Muscle layer of colon (tissue), 2 donors: ENCODE data around the gene ZIC4.

Source experiments
- H3K27ac ChIP-seq: one replicate; pipeline ENCODE4 v1.7.0; 2013; ENCODE audit warnings: low read depth, mild to moderate bottlenecking, low read length, moderate library complexity
- H3K27me3 ChIP-seq, 2 donors: one replicate each; pipeline ENCODE4 v1.7.0; 2013; ENCODE audit warnings: low read length in 2 of 2, mild to moderate bottlenecking in 2 of 2; ENCODE audit not compliant: insufficient read depth in 2 of 2, control insufficient read depth in 1 of 2
- H3K36me3 ChIP-seq: one replicate; pipeline ENCODE4 v1.7.0; 2013; ENCODE audit warnings: mild to moderate bottlenecking, low read length; ENCODE audit not compliant: insufficient read depth
- H3K4me1 ChIP-seq: one replicate; pipeline ENCODE4 v1.7.0; 2013; ENCODE audit warnings: mild to moderate bottlenecking, low read length; ENCODE audit not compliant: insufficient read depth
- H3K4me3 ChIP-seq, 2 donors: one replicate each; pipeline ENCODE4 v1.7.0; 2013; ENCODE audit warnings: low read length in 2 of 2, low read depth in 1 of 2, mild to moderate bottlenecking in 1 of 2, moderate library complexity in 1 of 2
- H3K9ac ChIP-seq: one replicate; pipeline ENCODE4 v1.7.0; 2013; ENCODE audit warnings: low read length
- H3K9me3 ChIP-seq: one replicate; pipeline ENCODE4 v1.7.0; 2013; ENCODE audit warnings: mild to moderate bottlenecking, low read length
- donor health status: abdominal sarcoma.
- donor health status: Adenocarcinoma of cecum.

Gene ZIC4

GRCh38 chr3:147423537-147423797, 17.1 kb upstream of the ZIC4 start:
- no peak overlapping the region for H3K9ac ChIP-seq
- no peak overlapping the region for H3K27ac ChIP-seq
- peaks cover 12% of the 10 kb centered on the region for H3K9me3 ChIP-seq
- H3K27me3 ChIP-seq = peaks cover 71 to 74% of the 10 kb centered on the region in 2 donors
- H3K4me3 ChIP-seq = no peak overlapping the region
- peaks cover 37% of the 10 kb centered on the region for H3K4me1 ChIP-seq
- H3K36me3 ChIP-seq = no peaks in the 10 kb centered on the region

- H3K4me1 ChIP-seq = peaks cover 37% of the 10 kb centered on the region
- H3K9ac ChIP-seq = no peak overlapping the region
- H3K9me3 ChIP-seq = peaks cover 13% of the 10 kb centered on the region
- H3K36me3 ChIP-seq = no peaks in the 10 kb centered on the region
- H3K27me3 ChIP-seq = peaks cover 77 to 80% of the 10 kb centered on the region in 2 donors
- no peak overlapping the region for H3K4me3 ChIP-seq
- H3K27ac ChIP-seq = no peak overlapping the region
These were observed 16.5 kb upstream of the ZIC4 start for GRCh38 chr3:147422601-147423536.

- no peak overlapping the region for H3K27ac ChIP-seq
- no peaks in the 10 kb centered on the region for H3K36me3 ChIP-seq
- peaks cover 13% of the 10 kb centered on the region for H3K9me3 ChIP-seq
- H3K9ac ChIP-seq = no peak overlapping the region
- no peak overlapping the region for H3K4me3 ChIP-seq
- peaks cover 84 to 86% of the 10 kb centered on the region in 2 donors for H3K27me3 ChIP-seq
- H3K4me1 ChIP-seq = peaks cover 37% of the 10 kb centered on the region
These were observed 15.9 kb upstream of the ZIC4 start for GRCh38 chr3:147422196-147422595.

- peaks cover 13% of the 10 kb centered on the region for H3K9me3 ChIP-seq
- H3K27me3 ChIP-seq = peaks cover 88 to 92% of the 10 kb centered on the region in 2 donors
- H3K4me1 ChIP-seq = peaks cover 37% of the 10 kb centered on the region
- H3K4me3 ChIP-seq = no peak overlapping the region
- H3K36me3 ChIP-seq = no peaks in the 10 kb centered on the region
- H3K27ac ChIP-seq = no peak overlapping the region
- no peak overlapping the region for H3K9ac ChIP-seq
These were observed 15.0 kb upstream of the ZIC4 start for GRCh38 chr3:147421184-147421912.

- H3K4me3 ChIP-seq = no peak overlapping the region
- peaks cover 13% of the 10 kb centered on the region for H3K9me3 ChIP-seq
- no peak overlapping the region for H3K27ac ChIP-seq
- peaks cover 37% of the 10 kb centered on the region for H3K4me1 ChIP-seq
- H3K27me3 ChIP-seq = peaks cover 93 to 98% of the 10 kb centered on the region in 2 donors
- H3K36me3 ChIP-seq = no peaks in the 10 kb centered on the region
- H3K9ac ChIP-seq = no peak overlapping the region
These were observed 14.2 kb upstream of the ZIC4 start for GRCh38 chr3:147420353-147421183.

GRCh38 chr3:147419781-147420224, 13.5 kb upstream of the ZIC4 start:
- Histone ChIP-seq H3K36me3 (no peaks in the 10 kb centered on the region), H3K9ac (no peak overlapping the region), H3K4me3 (no peak overlapping the region), H3K9me3 (peaks cover 18% of the 10 kb centered on the region), H3K27ac (no peak overlapping the region), H3K4me1 (peaks cover 37% of the 10 kb centered on the region), H3K27me3 (peaks cover 94 to 97% of the 10 kb centered on the region in 2 donors)

DNA sequence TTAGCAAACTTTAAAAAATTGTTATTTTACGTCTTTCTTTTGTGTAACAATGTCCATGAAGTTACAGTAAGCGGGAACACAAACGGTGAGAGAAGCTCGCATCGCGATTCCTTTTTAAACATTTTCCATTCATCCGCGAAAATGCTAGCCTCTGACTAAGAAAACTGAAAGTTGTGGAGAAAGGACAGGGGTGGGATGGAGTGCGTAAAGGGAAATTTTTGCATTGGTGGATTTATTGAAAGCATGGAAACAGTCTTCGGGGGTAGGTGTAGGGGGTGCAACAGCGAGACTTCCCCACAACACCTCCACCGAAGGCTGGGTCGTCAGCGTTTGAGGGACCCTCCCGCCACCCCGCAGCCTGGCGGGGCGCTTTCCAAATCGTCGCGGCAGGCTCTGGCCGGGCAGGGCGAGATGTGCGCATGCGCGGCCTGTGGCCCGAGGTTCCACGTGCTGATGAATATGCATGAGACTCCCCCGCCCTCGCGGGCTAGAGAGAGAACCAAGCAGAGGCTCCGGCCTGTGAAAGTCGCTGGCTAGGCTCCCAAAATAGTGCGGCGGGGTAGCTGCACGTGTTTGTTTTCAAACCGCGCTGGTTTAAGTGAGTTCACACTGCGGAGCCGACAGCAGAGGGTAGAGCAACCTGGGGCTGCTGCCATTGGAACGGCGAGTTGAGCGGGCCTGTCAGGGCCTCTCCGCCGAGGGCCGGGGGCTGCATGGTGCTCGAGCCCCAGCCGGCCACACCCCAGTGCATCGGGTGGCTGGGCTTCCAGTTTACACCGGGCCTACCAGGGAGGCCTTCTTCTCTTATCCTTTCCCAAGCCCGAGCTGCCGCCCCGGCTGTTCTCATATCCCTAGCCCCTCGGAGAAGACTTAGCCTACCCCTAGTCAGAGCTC, 12.7 kb upstream of the ZIC4 start:
- Histone ChIP-seq H3K27ac (no peak overlapping the region), H3K36me3 (no peaks in the 10 kb centered on the region), H3K27me3 (peaks cover 94 to 97% of the 10 kb centered on the region in 2 donors), H3K9me3 (peaks cover 16% of the 10 kb centered on the region), H3K9ac (no peak overlapping the region), H3K4me1 (peaks cover 37% of the 10 kb centered on the region), H3K4me3 (peak overlapping the region; percentile 16 to 29)

DNA sequence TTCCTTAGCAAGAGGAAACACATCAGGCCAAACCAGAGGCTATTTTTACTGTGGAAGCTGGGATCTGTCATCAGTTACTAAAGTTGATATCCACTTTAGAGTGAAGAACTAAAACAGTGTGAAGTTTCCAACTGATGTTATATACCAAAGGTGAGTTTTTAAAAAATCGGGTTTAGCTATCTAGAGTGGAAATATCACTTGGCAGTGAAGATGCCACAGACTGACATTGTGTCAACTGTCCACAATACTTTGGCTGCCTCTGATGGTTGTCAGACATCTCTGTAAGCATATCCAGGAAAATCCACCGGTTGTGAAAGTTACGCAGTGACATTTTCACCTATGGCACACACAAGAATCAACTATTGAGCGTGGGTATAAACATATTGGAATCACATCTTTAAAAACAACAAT, 12.0 kb upstream of the ZIC4 start:
- Histone ChIP-seq H3K27me3 (peaks cover 92 to 95% of the 10 kb centered on the region in 2 donors), H3K9ac (no peak overlapping the region), H3K27ac (no peak overlapping the region), H3K4me1 (peaks cover 37% of the 10 kb centered on the region), H3K9me3 (peaks cover 11% of the 10 kb centered on the region), H3K4me3 (peak overlapping the region in 1 of 2 donors; percentile 29), H3K36me3 (no peaks in the 10 kb centered on the region)

- no peaks in the 10 kb centered on the region for H3K36me3 ChIP-seq
- H3K4me3 ChIP-seq = no peak overlapping the region
- peaks cover 9% of the 10 kb centered on the region for H3K9me3 ChIP-seq
- H3K4me1 ChIP-seq = peaks cover 35% of the 10 kb centered on the region
- H3K27ac ChIP-seq = no peak overlapping the region
- H3K9ac ChIP-seq = no peak overlapping the region
- H3K27me3 ChIP-seq = peaks cover 92 to 95% of the 10 kb centered on the region in 2 donors
These were observed 11.4 kb upstream of the ZIC4 start for GRCh38 chr3:147417551-147418295.

DNA sequence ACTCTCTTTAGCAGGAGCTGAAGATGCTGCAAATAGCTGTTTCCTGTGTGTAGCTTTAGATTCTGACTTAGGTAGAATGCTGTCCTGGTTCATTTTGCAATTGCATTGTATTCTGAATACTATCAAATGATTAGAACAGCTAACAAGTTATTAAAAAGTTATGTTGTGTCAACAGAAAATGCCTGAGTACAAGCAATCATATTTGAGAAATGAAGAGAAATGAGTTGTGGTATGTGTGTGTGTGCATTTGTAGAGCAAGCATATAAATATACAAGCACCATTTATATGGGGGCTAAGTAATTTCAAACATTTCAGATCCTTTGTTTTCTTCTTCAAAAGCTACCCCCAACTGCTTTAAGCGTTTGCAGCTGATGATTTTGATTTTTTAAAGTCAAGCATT, 10.6 kb upstream of the ZIC4 start:
- Histone ChIP-seq H3K9me3 (peaks cover 14% of the 10 kb centered on the region), H3K4me3 (no peak overlapping the region), H3K27me3 (peaks cover 92 to 94% of the 10 kb centered on the region in 2 donors)

More for the DNA sequence above, 10.6 kb upstream of the ZIC4 start:
- Histone ChIP-seq H3K4me1 (peaks cover 32% of the 10 kb centered on the region), H3K9ac (no peak overlapping the region), H3K36me3 (no peaks in the 10 kb centered on the region), H3K27ac (no peak overlapping the region)
